ENCODE data around the gene KDM4D.

Gene KDM4D

DNA sequence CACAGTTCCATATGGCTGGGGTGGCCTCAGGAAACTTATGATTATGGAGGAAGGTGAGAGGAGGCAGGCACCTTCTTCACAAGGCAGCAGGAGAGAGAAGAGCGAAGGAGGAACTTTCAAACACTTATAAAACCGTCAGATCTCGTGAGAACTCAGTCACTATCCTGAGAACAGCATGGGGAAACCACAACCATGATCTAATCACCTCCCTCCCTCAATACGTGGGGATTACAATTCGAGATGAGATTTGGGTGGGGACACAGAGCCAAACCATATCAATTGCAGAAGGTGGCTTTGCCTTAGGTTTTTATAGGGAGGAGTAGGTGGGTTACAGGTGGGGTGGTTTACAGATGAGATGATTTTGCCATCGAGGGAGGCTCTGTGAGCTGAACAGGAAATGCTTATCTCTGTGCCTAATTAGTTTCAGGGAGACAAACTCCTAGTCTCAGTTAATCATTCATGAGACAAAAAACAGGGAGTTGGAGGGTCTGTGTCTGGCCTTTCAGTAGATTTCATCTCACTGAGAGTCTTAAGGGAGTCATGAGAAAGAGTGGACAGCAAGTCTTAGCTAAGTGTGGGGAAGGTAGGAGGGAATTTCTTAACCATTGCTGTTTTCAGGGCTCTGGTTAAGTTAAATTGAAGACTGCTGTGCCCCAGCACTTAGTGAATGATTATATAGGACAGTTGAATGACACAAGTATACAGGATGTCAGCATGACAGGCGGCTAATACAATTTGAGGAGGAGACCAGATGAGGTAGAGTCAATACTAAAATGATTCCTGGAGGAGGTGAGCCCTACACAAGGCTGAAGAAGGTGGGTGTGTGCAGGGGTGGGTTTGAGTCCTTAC, 47.9 kb upstream of the KDM4D start:
- Histone ChIP-seq H4K8ac (ENCODE audit: low read depth, low read length) (no peak overlapping the region), H4K91ac (ENCODE audit: low read depth, low read length, poor library complexity) (no peak overlapping the region), H3K27ac (replicated peaks; ENCODE audit: low read length) (no peak overlapping the region), H2BK12ac (ENCODE audit: low read length) (no peak overlapping the region), H3K9me3 (replicated peaks in 1 of 2; ENCODE audit: control insufficient read depth in 2 of 2, insufficient read depth in 1 of 2, low read depth in 1 of 2, low read length in 2 of 2) (no peaks in the 10 kb centered on the region), H3K27me3 (ENCODE audit: control insufficient read depth in 3 of 3, insufficient read depth in 3 of 3, low read depth in 1 of 3, low read length in 3 of 3) (no peaks in the 10 kb centered on the region), H3K4ac (ENCODE audit: low read length) (no peak overlapping the region), H3K18ac (ENCODE audit: low read length) (no peak overlapping the region), H3K4me2 (ENCODE audit: insufficient read depth, low read length, poor library complexity, severe bottlenecking) (no peak overlapping the region), H2BK5ac (ENCODE audit: low read length) (no peak overlapping the region), H3K4me3 (ENCODE audit: low read length in 2 of 2) (no peak overlapping the region), H3K4me1 (ENCODE audit: control insufficient read depth in 2 of 2, insufficient read depth in 1 of 2, low read depth in 1 of 2, low read length in 2 of 2) (peaks cover 12 to 18% of the 10 kb centered on the region in 2 donors), H2AFZ (ENCODE audit: low read length) (no peak overlapping the region), H3K23ac (ENCODE audit: low read depth, low read length, poor library complexity) (no peak overlapping the region), H3K79me1 (ENCODE audit: low read depth, low read length) (no peaks in the 10 kb centered on the region), H2AK5ac (ENCODE audit: low read depth, low read length) (no peak overlapping the region), H2BK120ac (ENCODE audit: low read depth, low read length) (no peak overlapping the region), H3K9ac (ENCODE audit: low read depth, low read length, poor library complexity) (no peak overlapping the region), H2BK15ac (ENCODE audit: low read length) (no peak overlapping the region), H3K14ac (ENCODE audit: low read length) (no peak overlapping the region), H3K36me3 (replicated peaks in 1 of 2; ENCODE audit: control insufficient read depth in 2 of 2, insufficient read depth in 2 of 2, low read length in 2 of 2) (no peaks in the 10 kb centered on the region)
- DNase-seq (ENCODE audit: low spot score) = no peak
- no CpG with 5 or more reads among the region's 7 CpGs for WGBS, 2 donors (ENCODE audit: extremely low coverage in 2 of 2, insufficient read length in 2 of 2, insufficient replicate concordance in 1 of 2)

DNA sequence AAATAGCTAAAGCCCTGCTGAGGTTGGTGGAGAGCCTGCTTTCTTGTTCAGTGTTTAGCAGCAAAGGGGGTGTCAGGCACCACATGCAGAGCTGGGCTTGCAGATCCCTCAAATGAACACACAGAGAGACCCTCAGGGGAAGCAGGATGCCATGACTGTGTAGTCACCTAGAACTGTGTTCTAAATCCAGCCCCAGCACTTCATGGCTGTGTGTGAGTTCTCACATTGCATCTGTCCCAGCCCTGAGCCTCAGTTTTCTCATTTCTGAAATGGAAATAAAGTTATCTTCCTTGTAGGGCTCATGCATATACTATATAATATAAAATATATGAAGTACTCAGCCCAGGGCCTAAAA, 47.3 kb upstream of the KDM4D start:
- no peak overlapping the region for H4K8ac ChIP-seq (ENCODE audit: low read depth, low read length)
- H2BK120ac ChIP-seq (ENCODE audit: low read depth, low read length) = no peak overlapping the region
- no peak overlapping the region for H4K91ac ChIP-seq (ENCODE audit: low read depth, low read length, poor library complexity)
- H2BK5ac ChIP-seq (ENCODE audit: low read length) = no peak overlapping the region
- no peak overlapping the region for H3K9ac ChIP-seq (ENCODE audit: low read depth, low read length, poor library complexity)
- no peak overlapping the region for H2AK5ac ChIP-seq (ENCODE audit: low read depth, low read length)
- H3K4ac ChIP-seq (ENCODE audit: low read length) = no peak overlapping the region
- H3K27me3 ChIP-seq (ENCODE audit: control insufficient read depth in 3 of 3, insufficient read depth in 3 of 3, low read depth in 1 of 3, low read length in 3 of 3) = no peaks in the 10 kb centered on the region
- no peak overlapping the region for H3K4me2 ChIP-seq (ENCODE audit: insufficient read depth, low read length, poor library complexity, severe bottlenecking)
- H3K27ac ChIP-seq (replicated peaks; ENCODE audit: low read length) = no peak overlapping the region
- no peak overlapping the region for H2BK12ac ChIP-seq (ENCODE audit: low read length)
- H3K23ac ChIP-seq (ENCODE audit: low read depth, low read length, poor library complexity) = no peak overlapping the region
- H3K4me1 ChIP-seq (ENCODE audit: control insufficient read depth in 2 of 2, insufficient read depth in 1 of 2, low read depth in 1 of 2, low read length in 2 of 2) = peaks cover 12 to 18% of the 10 kb centered on the region in 2 donors
- no peak overlapping the region for H3K4me3 ChIP-seq (ENCODE audit: low read length in 2 of 2)
- H3K36me3 ChIP-seq (replicated peaks in 1 of 2; ENCODE audit: control insufficient read depth in 2 of 2, insufficient read depth in 2 of 2, low read length in 2 of 2) = no peaks in the 10 kb centered on the region
- no peaks in the 10 kb centered on the region for H3K9me3 ChIP-seq (replicated peaks in 1 of 2; ENCODE audit: control insufficient read depth in 2 of 2, insufficient read depth in 1 of 2, low read depth in 1 of 2, low read length in 2 of 2)
- no peaks in the 10 kb centered on the region for H3K79me1 ChIP-seq (ENCODE audit: low read depth, low read length)
- peak overlapping the region; percentile 85 for H2AFZ ChIP-seq (ENCODE audit: low read length)
- no peak overlapping the region for H2BK15ac ChIP-seq (ENCODE audit: low read length)
- no peak for DNase-seq (ENCODE audit: low spot score)
- H3K14ac ChIP-seq (ENCODE audit: low read length) = no peak overlapping the region
- no peak overlapping the region for H3K18ac ChIP-seq (ENCODE audit: low read length)

DNA sequence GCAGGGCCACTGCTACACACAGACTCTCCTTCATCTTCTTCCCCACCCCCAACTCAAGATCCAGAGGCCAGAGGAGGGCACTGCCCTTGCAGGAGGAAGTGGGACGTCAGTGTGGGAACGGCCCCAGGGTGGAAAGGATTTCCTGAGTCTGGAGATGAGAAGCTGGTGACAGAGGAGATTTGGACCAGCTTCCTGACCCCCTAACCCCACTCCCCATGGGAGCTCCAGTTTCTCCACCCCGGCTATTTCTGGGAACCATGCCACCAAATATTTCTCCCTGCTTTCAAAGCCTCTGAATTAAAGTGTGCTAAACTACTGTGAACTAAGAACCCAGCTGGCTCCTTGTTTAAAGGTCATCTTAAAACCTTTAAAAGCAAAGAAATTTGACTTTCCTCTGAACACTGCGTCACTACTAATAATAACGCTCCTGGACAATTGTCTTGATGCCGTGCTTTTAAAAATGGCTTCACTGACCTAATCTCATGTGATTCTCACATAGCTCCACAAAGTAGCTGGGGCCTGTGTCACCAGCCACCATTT, 46.7 kb upstream of the KDM4D start:
- no peak overlapping the region for H2BK5ac ChIP-seq (ENCODE audit: low read length)
- H3K36me3 ChIP-seq (replicated peaks in 1 of 2; ENCODE audit: control insufficient read depth in 2 of 2, insufficient read depth in 2 of 2, low read length in 2 of 2) = no peaks in the 10 kb centered on the region
- H3K4me1 ChIP-seq (ENCODE audit: control insufficient read depth in 2 of 2, insufficient read depth in 1 of 2, low read depth in 1 of 2, low read length in 2 of 2) = peaks cover 12 to 18% of the 10 kb centered on the region in 2 donors
- no peak overlapping the region for H2BK15ac ChIP-seq (ENCODE audit: low read length)
- H3K14ac ChIP-seq (ENCODE audit: low read length) = no peak overlapping the region
- no peak overlapping the region for H3K4me2 ChIP-seq (ENCODE audit: insufficient read depth, low read length, poor library complexity, severe bottlenecking)
- no peak overlapping the region for H2BK12ac ChIP-seq (ENCODE audit: low read length)
- no peak overlapping the region for H4K8ac ChIP-seq (ENCODE audit: low read depth, low read length)
- peak overlapping the region; percentile 61 for H3K18ac ChIP-seq (ENCODE audit: low read length)
- H3K23ac ChIP-seq (ENCODE audit: low read depth, low read length, poor library complexity) = peak overlapping the region; percentile 17
- WGBS, 2 donors (ENCODE audit: extremely low coverage in 2 of 2, insufficient read length in 2 of 2, insufficient replicate concordance in 1 of 2) = no CpG with 5 or more reads among the region's 6 CpGs
- no peaks in the 10 kb centered on the region for H3K27me3 ChIP-seq (ENCODE audit: control insufficient read depth in 3 of 3, insufficient read depth in 3 of 3, low read depth in 1 of 3, low read length in 3 of 3)
- peak overlapping the region; percentile 85 for H2AFZ ChIP-seq (ENCODE audit: low read length)
- no peak overlapping the region for H2BK120ac ChIP-seq (ENCODE audit: low read depth, low read length)
- H4K91ac ChIP-seq (ENCODE audit: low read depth, low read length, poor library complexity) = no peak overlapping the region
- H3K4ac ChIP-seq (ENCODE audit: low read length) = no peak overlapping the region
- no peak for DNase-seq (ENCODE audit: low spot score)
- H3K4me3 ChIP-seq (ENCODE audit: low read length in 2 of 2) = no peak overlapping the region
- H2AK5ac ChIP-seq (ENCODE audit: low read depth, low read length) = no peak overlapping the region
- H3K9ac ChIP-seq (ENCODE audit: low read depth, low read length, poor library complexity) = no peak overlapping the region
- no peaks in the 10 kb centered on the region for H3K9me3 ChIP-seq (replicated peaks in 1 of 2; ENCODE audit: control insufficient read depth in 2 of 2, insufficient read depth in 1 of 2, low read depth in 1 of 2, low read length in 2 of 2)
- H3K79me1 ChIP-seq (ENCODE audit: low read depth, low read length) = no peaks in the 10 kb centered on the region
- no peak overlapping the region for H3K27ac ChIP-seq (replicated peaks; ENCODE audit: low read length)

DNA sequence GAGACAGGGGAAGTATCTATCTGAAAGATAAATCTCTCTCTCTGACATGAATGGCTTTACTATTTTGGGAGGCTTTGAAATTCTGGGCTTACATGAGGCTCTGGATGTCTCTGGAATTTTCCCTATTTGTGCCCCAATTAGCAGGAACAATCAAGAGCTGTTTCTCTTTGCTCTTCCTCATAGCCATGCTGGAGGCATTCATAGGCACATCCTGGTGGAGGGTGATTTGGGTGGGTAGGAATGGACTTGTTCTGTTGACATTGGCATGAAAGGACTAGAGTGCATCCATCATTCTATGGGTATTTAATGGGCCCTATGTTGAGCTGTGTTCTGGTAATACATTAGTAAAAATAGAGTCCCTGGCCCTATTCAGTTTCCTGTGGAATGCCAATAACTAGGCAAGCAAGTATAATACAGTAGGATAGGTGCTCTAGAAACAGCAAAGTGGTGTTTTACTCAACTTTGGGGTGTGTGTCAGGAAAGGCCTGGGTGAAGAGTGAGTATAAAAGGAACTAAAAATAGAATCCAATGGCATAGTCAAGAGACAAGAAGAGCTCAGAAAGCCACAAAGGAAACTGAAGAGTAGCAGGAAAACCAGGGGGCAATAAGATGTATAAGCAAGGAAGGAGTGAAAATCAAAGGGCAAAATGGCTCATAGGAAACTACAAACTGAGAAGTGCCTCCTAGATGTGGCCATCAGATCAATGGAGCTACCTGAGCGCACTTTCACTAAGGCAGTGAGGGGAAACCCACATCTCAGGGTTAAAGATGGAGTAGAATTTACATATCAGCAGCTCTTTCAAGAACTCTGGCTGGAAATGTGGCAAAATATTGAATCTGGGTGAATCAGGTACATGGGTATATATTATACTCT, 45.2 kb upstream of the KDM4D start:
- no peaks in the 10 kb centered on the region for H3K36me3 ChIP-seq (replicated peaks in 1 of 2; ENCODE audit: control insufficient read depth in 2 of 2, insufficient read depth in 2 of 2, low read length in 2 of 2)
- no peak overlapping the region for H3K23ac ChIP-seq (ENCODE audit: low read depth, low read length, poor library complexity)
- no peak overlapping the region for H2BK5ac ChIP-seq (ENCODE audit: low read length)
- H3K27ac ChIP-seq (replicated peaks; ENCODE audit: low read length) = no peak overlapping the region
- no peak overlapping the region for H2AFZ ChIP-seq (ENCODE audit: low read length)
- H3K4me2 ChIP-seq (ENCODE audit: insufficient read depth, low read length, poor library complexity, severe bottlenecking) = no peak overlapping the region
- H4K91ac ChIP-seq (ENCODE audit: low read depth, low read length, poor library complexity) = no peak overlapping the region
- no peak for DNase-seq (ENCODE audit: low spot score)
- no peak overlapping the region for H2AK5ac ChIP-seq (ENCODE audit: low read depth, low read length)
- no peak overlapping the region for H3K18ac ChIP-seq (ENCODE audit: low read length)
- no peaks in the 10 kb centered on the region for H3K79me1 ChIP-seq (ENCODE audit: low read depth, low read length)
- H3K4me1 ChIP-seq (ENCODE audit: control insufficient read depth in 2 of 2, insufficient read depth in 1 of 2, low read depth in 1 of 2, low read length in 2 of 2) = peaks cover 9 to 11% of the 10 kb centered on the region in 2 donors
- no peak overlapping the region for H3K4me3 ChIP-seq (ENCODE audit: low read length in 2 of 2)
- H2BK15ac ChIP-seq (ENCODE audit: low read length) = no peak overlapping the region
- H3K4ac ChIP-seq (ENCODE audit: low read length) = no peak overlapping the region
- no peak overlapping the region for H2BK120ac ChIP-seq (ENCODE audit: low read depth, low read length)
- H3K14ac ChIP-seq (ENCODE audit: low read length) = no peak overlapping the region
- H3K9me3 ChIP-seq (replicated peaks in 1 of 2; ENCODE audit: control insufficient read depth in 2 of 2, insufficient read depth in 1 of 2, low read depth in 1 of 2, low read length in 2 of 2) = no peaks in the 10 kb centered on the region
- no peak overlapping the region for H4K8ac ChIP-seq (ENCODE audit: low read depth, low read length)
- no peaks in the 10 kb centered on the region for H3K27me3 ChIP-seq (ENCODE audit: control insufficient read depth in 3 of 3, insufficient read depth in 3 of 3, low read depth in 1 of 3, low read length in 3 of 3)
- WGBS, 2 donors (ENCODE audit: extremely low coverage in 2 of 2, insufficient read length in 2 of 2, insufficient replicate concordance in 1 of 2) = no CpG with 5 or more reads among the region's 1 CpG
- no peak overlapping the region for H2BK12ac ChIP-seq (ENCODE audit: low read length)
- H3K9ac ChIP-seq (ENCODE audit: low read depth, low read length, poor library complexity) = no peak overlapping the region
